Cardiac muscle cell (in vitro differentiated cells and primary cell): ENCODE results near the gene CLCN3. TPM values are rescaled to one million over a fixed set of nuclear protein-coding genes. Genes with fewer than 3 reads are reported as not detected.
A peak's percentile ranks its signal among the peaks of the same experiment; 100 is the strongest.

ENCODE experiments used
- DNase-seq, 2 donors: peaks; one replicate each; pipeline versions ENCODE4 v3.0.0 to v3.0.0-alpha.2; 2010 to 2017; ENCODE audit warnings: low read depth in 1 of 2, low spot score in 1 of 2
- H3K27ac ChIP-seq: fragments of 200-600 bp; sonication (generic); 2 replicates; pipeline ENCODE4 v1.5.1; 2016
- H3K27me3 ChIP-seq: fragments of 200-600 bp; sonication (generic); 2 replicates; pipeline ENCODE4 v1.6.0; 2016; ENCODE audit warnings: control low read depth
- H3K36me3 ChIP-seq: fragments of 200-600 bp; sonication (generic); 2 replicates; pipeline ENCODE4 v1.5.1; 2016; ENCODE audit warnings: control low read depth
- H3K4me1 ChIP-seq: fragments of 200-600 bp; sonication (generic); 2 replicates; pipeline ENCODE4 v1.8.1; 2017; ENCODE audit warnings: low read depth, mild to moderate bottlenecking, mixed run types
- H3K4me3 ChIP-seq: fragments of 200-600 bp; sonication (generic); 2 replicates; pipeline ENCODE4 v1.5.1; 2016; ENCODE audit warnings: mild to moderate bottlenecking
- H3K9me3 ChIP-seq: fragments of 200-600 bp; sonication (generic); 2 replicates; pipeline ENCODE4 v1.5.1; 2017; ENCODE audit warnings: low read depth, mild to moderate bottlenecking, control low read depth
- CTCF ChIP-seq: IDR thresholded peaks from 2 replicates; pipeline ENCODE4 v1.5.1; 2012; ENCODE audit warnings: low read depth, mild to moderate bottlenecking, low read length
- polyA plus RNA-seq: library from polyadenylated mRNA; unstranded; fragments of >200 nt; fragmentation: Nextera tagmentation; extraction: Ambion mirVana; gene quantifications from 2 replicates; pipeline ENCODE4 v1.2.1, GENCODE V29; 2016
- total RNA-seq: library from RNA; depleted of rRNA; stranded (reverse); fragments of >200 nt; gene quantifications from 2 replicates; pipeline ENCODE4 v1.2.3, GENCODE V29; 2016

CLCN3 gene
- total and polyA plus RNA-seq, 2 experiments from 2014 or later: 22.4 to 48.7 TPM

GRCh38 chr4:169583563-169583962 lies 36.8 kb upstream of the CLCN3 start:
- DNase-seq: peak in 1 of 2 donors; percentile 32
- no peaks in the 10 kb centered on the region for H3K27me3 ChIP-seq
- H3K27ac ChIP-seq: no peak overlapping the region
- peaks cover 9% of the 10 kb centered on the region for H3K36me3 ChIP-seq
- no peak overlapping the region for H3K4me3 ChIP-seq
- H3K9me3 ChIP-seq: no peaks in the 10 kb centered on the region
- no peak for TF ChIP-seq CTCF
- no peaks in the 10 kb centered on the region for H3K4me1 ChIP-seq

GRCh38 chr4:169593050-169593560 lies 27.3 kb upstream of the CLCN3 start:
- TF ChIP-seq CTCF: no peak
- Histone ChIP-seq H3K4me3 (no peak overlapping the region), H3K4me1 (no peaks in the 10 kb centered on the region), H3K36me3 (no peaks in the 10 kb centered on the region), H3K27ac (no peak overlapping the region), H3K27me3 (no peaks in the 10 kb centered on the region), H3K9me3 (no peaks in the 10 kb centered on the region)
- no peak for DNase-seq

- TF ChIP-seq CTCF: no peak
- H3K27ac ChIP-seq: no peak overlapping the region
- no peaks in the 10 kb centered on the region for H3K27me3 ChIP-seq
- H3K4me1 ChIP-seq: no peaks in the 10 kb centered on the region
- no peaks in the 10 kb centered on the region for H3K36me3 ChIP-seq
- H3K4me3 ChIP-seq: no peak overlapping the region
- DNase-seq: no peak
- no peaks in the 10 kb centered on the region for H3K9me3 ChIP-seq
These were observed 25.7 kb upstream of the CLCN3 start for GRCh38 chr4:169594560-169595195.

- H3K4me1 ChIP-seq: no peaks in the 10 kb centered on the region
- H3K27ac ChIP-seq: no peak overlapping the region
- H3K27me3 ChIP-seq: no peaks in the 10 kb centered on the region
- no peak for TF ChIP-seq CTCF
- H3K36me3 ChIP-seq: peaks cover 14% of the 10 kb centered on the region
- no peak overlapping the region for H3K4me3 ChIP-seq
- DNase-seq: no peak
- no peaks in the 10 kb centered on the region for H3K9me3 ChIP-seq
These were observed 19.2 kb upstream of the CLCN3 start for GRCh38 chr4:169601016-169601771.

GRCh38 chr4:169603312-169603711 lies 17.1 kb upstream of the CLCN3 start:
- DNase-seq: no peak
- no peak overlapping the region for H3K27ac ChIP-seq
- no peak overlapping the region for H3K4me3 ChIP-seq
- peaks cover 14% of the 10 kb centered on the region for H3K36me3 ChIP-seq
- H3K4me1 ChIP-seq: no peaks in the 10 kb centered on the region
- H3K9me3 ChIP-seq: no peaks in the 10 kb centered on the region
- H3K27me3 ChIP-seq: no peaks in the 10 kb centered on the region
- TF ChIP-seq CTCF: no peak
